GM10847 (cell line): ENCODE measurements around the gene E2F7.

Experiments
- POLR2A ChIP-seq: IDR thresholded peaks from 2 replicates; pipeline ENCODE4 v1.6.1; 2011; ENCODE audit not compliant: insufficient read length; ENCODE audit errors: extremely low read depth

E2F7 gene

GRCh38 chr12:77072833-77073495, 7.6 kb upstream of the E2F7 start:
- no peak for TF ChIP-seq POLR2A

DNA sequence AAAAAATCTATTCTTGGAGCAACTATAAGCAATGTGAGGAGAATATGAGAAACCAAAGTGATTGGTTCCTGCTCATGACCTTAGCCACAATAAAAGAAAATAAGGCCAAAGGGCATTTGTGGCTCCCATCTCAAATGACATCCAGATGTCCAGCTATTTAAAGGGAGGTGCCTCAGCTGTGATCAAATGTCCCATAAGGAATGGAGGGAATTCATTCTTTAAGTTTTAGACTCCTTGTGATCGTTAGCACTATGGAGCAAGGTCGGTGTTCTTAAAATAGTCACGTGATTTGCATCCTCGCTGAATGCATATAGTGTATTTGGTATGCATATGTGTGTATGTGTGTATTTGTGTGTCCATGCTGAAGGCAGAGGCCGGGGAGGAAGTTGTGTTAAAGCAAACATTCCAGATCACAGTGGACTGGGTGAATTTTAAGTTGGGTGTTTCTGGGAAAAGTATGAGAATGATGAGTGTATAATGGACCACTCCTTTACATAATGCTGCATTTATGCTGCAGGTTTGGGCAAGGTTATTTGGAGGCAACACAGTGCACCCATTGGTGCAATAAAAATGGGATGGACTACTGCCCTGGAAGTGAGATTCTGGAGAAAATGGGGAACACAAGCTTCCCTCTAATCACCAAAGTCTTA, 5.6 kb upstream of the E2F7 start:
- no peak for TF ChIP-seq POLR2A

- TF ChIP-seq POLR2A: no peak
These were observed 5.0 kb upstream of the E2F7 start for GRCh38 chr12:77070382-77070781.

DNA sequence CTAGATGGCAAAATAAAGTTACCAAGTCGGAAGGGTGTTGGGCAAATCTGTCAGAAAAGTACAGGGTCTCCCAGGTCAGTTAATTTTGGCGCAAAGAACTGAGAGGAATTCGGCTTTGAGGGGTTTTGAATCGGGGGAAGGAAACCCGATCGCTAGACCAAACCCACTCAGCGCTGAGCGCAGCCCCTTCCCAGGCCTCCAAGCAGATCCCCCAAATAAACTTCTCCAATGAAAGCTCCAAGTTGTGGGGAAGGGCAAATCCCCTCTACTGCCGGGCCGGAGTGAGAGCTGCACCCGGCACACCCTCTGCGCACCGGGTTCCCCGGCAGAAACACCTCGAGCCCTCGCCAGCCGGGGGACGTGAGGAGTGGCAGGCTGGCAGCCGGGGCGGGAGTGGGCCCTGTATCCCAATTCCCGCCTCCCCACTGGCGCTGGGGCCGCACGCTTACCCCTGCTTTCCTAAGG, 441 bp downstream of the E2F7 start:
- TF ChIP-seq POLR2A: no peak

GRCh38 chr12:77062846-77063461, 2.4 kb downstream of the E2F7 start:
- TF ChIP-seq POLR2A: no peak

- TF ChIP-seq POLR2A: no peak
These were observed 3.0 kb downstream of the E2F7 start for GRCh38 chr12:77062396-77062795.

- TF ChIP-seq POLR2A: no peak
These were observed 4.5 kb downstream of the E2F7 start for GRCh38 chr12:77060883-77061240.

GRCh38 chr12:77060136-77060882, 5.1 kb downstream of the E2F7 start:
- TF ChIP-seq POLR2A: no peak

- no peak for TF ChIP-seq POLR2A
These were observed 6.6 kb downstream of the E2F7 start for GRCh38 chr12:77058740-77059139.

DNA sequence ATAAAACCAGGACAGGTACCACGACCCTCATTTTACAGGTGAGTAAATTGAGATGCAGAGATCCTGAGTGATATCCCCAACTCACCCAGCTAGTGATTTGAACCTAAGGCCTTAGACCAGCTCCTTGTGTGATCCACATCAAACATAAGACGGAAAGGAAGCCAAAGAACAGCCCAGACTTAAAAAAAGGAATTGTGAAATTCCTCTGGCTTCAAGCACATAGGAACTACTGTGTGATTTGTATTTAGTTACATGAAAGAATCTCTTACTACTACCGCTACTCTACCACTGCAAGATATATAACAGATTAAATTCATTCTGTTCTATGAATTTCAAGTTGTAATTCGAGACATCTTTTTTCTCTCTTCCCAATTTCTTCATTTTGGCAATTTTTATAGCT, 10.5 kb downstream of the E2F7 start:
- no peak for TF ChIP-seq POLR2A

GRCh38 chr12:77053259-77053658, 12.1 kb downstream of the E2F7 start:
- TF ChIP-seq POLR2A: no peak

DNA sequence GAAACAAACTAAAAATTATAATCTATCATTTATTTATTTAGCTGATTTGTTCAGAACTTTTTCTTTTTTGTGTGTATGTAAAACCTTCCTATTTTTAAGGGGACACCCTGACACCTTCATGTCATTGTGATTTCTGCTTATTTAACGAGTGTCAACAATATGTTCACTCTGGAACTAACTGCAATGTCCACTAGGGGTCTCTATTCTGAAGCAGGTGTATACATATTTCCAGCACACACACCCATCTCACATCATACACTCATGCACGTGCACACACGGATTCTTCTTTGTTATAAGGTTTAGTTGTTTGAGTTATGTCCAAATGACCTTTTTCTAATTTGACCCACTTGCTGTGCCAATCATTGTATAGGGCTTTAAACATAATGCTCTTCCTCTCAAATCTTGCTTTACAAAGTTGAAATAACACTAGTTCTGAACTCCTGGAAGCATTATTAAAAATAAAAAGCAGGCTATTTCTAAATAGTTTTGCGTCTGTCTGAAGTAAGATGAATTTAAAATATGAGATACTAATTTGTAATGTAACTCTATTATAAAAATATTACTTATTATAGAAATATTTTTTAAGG, 15.5 kb downstream of the E2F7 start:
- no peak for TF ChIP-seq POLR2A

DNA sequence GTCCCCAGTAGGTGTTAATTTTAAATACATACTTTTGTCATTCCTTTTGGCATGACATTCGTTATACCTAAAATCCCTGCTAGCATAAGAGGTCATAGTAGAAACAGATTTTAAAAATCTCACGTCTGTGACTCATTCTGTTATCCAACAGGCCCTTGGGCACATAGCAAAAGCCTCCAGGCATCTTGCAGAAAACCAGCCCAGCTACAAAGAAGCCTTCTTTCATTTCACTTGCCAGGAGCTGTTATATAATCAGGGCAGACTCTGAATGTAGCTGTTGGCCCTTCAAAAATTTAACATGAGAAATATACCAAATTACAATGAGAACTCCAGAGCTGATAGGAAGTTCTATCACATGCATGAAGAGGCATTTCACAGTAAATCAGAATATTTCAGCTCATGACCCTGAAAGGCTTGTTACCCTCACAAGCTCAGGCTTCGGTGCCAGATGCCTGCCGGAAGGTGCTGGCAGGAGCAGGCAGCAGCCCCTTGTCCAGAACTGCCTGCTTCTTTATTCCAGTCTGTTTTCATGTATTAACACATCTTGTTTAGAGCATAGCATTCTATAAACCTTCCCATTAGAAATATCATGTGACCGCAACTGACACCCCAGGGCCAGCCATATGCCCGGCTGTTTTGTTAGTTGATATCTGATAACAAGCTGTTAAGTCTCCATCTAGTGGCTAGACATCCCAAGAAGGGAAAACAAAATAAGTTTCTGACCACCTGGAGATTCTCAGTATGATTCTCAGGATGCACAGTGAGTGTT, 17.8 kb downstream of the E2F7 start:
- no peak for TF ChIP-seq POLR2A

DNA sequence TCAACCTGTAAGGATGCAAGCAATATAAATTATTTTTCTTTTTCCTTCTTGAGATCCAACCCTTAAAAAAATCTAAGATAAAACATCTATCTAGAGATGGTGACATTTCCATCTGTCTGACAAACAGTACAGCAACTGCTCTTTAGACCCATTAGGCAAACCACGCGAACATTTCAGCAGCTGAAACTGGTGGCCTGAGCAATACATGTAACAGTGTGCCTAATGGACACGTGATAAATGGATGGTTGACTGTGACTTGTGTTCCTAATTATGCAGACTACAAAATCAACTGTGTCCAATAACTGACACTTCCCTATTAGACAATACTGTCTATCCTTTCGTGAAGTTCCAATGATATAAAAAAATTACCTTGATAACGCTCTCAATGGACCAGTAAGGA, 18.9 kb downstream of the E2F7 start:
- no peak for TF ChIP-seq POLR2A

DNA sequence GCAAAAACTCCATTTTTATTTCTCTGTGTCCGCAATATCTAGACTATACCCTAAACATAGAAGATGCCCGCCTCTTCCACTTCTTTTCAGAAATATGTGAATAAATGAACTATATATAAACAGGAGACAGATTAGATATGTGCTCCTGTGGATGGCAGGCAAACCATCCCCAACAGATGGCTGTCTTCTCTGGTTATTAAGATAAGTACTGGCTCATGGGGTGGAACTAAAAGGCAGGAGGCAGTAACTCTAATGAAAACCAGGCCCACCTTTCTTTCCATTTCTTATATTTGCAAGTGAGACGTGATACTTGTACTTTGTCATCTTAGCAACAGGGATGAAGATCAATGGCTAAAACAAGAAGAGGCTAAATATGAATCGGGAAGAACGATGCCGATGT, 20.2 kb downstream of the E2F7 start:
- TF ChIP-seq POLR2A: no peak
